ENCODE data around the gene RIMS3. TPM values are rescaled to one million over a fixed set of nuclear protein-coding genes. Genes with fewer than 3 reads are reported as not detected.

The RIMS3 gene
- polyA plus RNA-seq, 1 donor (not counting 4 experiments of a cell fraction or from before 2014, with no cell fraction given) = 1.7 TPM

DNA sequence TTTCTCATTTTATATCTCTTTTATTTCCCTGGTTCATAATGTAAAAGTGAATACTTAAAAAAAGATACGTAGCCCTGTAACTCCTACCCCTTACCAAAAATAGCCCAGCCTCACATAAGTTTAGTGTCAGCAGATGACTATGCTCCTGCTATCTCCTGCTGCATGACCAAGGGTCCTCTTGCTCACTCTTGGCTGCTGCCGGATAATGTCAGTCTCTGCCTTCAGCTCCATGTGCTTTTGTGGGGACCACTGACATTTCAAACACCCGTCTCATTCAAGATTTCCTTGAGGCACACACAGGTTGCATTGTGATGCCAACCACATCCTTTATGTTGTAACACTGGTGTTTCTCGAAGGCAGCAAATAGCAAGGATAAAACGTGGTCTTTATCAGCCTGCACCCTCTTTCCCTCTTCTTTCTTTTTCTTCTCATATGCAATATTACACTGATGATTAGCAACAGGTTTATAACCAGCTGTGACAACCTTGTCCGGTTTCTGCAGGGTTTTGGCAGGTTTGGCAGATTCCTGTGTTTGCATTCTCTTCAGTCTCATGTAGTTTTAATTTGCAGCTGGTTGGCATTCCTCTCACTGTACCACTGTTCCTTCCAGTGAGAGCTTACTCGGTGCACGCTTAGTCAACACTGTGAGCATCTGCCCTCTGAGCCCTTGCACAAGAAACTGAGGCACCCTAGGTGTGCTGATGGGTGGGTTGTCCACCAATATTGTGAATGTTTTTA is 71.9 kb downstream of the RIMS3 start:
- FAIRE-seq = no peak

DNA sequence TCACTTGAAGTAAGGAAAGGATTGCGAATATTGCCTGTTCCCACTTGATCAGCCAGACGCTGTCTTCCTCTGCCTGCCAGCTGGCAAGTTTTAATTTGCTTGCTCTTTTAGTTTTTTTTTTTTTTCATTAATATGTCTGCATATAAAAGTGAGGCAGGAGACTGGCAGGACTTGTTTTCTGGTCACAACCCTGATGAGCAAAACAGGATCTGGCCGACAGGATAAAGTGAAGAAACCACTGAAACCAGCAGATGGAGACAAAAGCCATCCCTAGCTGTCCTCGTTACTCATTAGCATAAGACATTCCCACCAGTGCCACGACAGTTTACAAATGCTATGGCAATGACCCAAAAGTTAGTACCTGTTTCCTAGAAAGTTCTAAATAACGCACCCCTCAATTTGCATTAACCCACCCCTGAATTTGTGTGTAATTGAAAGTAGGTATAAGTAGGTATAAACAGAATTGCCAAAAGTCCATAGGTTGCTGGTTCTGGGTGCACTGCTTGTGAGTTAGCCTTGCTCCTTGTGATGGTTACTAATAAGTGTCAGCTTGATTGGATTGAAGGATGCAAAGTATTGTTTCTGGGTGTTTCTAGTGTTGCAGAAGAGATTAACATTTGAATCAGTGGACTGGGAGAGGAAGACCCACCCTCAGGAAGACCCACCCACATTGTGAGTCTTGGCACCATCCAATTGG is 73.2 kb downstream of the RIMS3 start:
- Histone ChIP-seq H3K4me3 (ENCODE audit: control insufficient read depth in 2 of 3, extremely low read depth in 1 of 3, insufficient read depth in 2 of 3, low read depth in 1 of 3, low read length in 3 of 3) (no peak overlapping the region), H3K9me1 (ENCODE audit: control insufficient read depth, extremely low read depth, insufficient read depth, low read length) (no peaks in the 10 kb centered on the region), H3K36me3 (ENCODE audit: control insufficient read depth in 2 of 2, extremely low read depth in 1 of 2, insufficient read depth in 2 of 2, low read length in 2 of 2) (no peaks in the 10 kb centered on the region), H3K27ac (ENCODE audit: control insufficient read depth, insufficient read depth, low read length) (no peak overlapping the region), H3K9ac (ENCODE audit: control insufficient read depth, extremely low read depth, insufficient read depth, low read length) (no peak overlapping the region), H3K9me3 (ENCODE audit: control insufficient read depth, low read depth, low read length) (no peaks in the 10 kb centered on the region), H2AFZ (ENCODE audit: control insufficient read depth, low read length) (no peak overlapping the region), H3K27me3 (ENCODE audit: control insufficient read depth, extremely low read depth, insufficient read depth, low read length) (no peaks in the 10 kb centered on the region), H3K4me1 (ENCODE audit: control insufficient read depth, extremely low read depth, insufficient read depth, low read length) (no peaks in the 10 kb centered on the region), H3K79me2 (ENCODE audit: control insufficient read depth, insufficient read depth, low read length) (no peaks in the 10 kb centered on the region), H3K4me2 (ENCODE audit: control insufficient read depth, extremely low read depth, insufficient read depth, low read depth, low read length) (no peak overlapping the region), H4K20me1 (ENCODE audit: control insufficient read depth, extremely low read depth, insufficient read depth, low read length) (no peaks in the 10 kb centered on the region)
- dilution Hi-C loops (cut with MboI; ENCODE audit: extremely low pct_ligation_motif_present, low sequenced_read_pairs) = no loop called here
- DNase-seq (ENCODE audit: low read depth, low spot score) = no peak
- no peak for TF ChIP-seq EZH2 (IDR thresholded peaks at IDR 0.05; ENCODE audit: low read length)
- TF ChIP-seq CTCF (optimal IDR thresholded peaks at IDR 0.05 in 1 of 3, IDR thresholded peaks at IDR 0.05 in 1 of 3, conservative IDR thresholded peaks at IDR 0.05 in 1 of 3; ENCODE audit: extremely low read depth in 1 of 3, insufficient read depth in 2 of 3, low read length in 3 of 3) = peak; percentile 54 to 75 (median 64)
- FAIRE-seq = peak; percentile 53

More for the DNA sequence above, 71.9 kb downstream of the RIMS3 start:
- H3K4me1 ChIP-seq (ENCODE audit: control insufficient read depth, extremely low read depth, insufficient read depth, low read length) = no peaks in the 10 kb centered on the region
- dilution Hi-C loops (cut with MboI; ENCODE audit: extremely low pct_ligation_motif_present, low sequenced_read_pairs) = no loop called here
- no peak overlapping the region for H3K4me3 ChIP-seq (ENCODE audit: control insufficient read depth in 2 of 3, extremely low read depth in 1 of 3, insufficient read depth in 2 of 3, low read depth in 1 of 3, low read length in 3 of 3)
- H2AFZ ChIP-seq (ENCODE audit: control insufficient read depth, low read length) = no peak overlapping the region
- no peaks in the 10 kb centered on the region for H3K9me3 ChIP-seq (ENCODE audit: control insufficient read depth, low read depth, low read length)
- no peak overlapping the region for H3K9ac ChIP-seq (ENCODE audit: control insufficient read depth, extremely low read depth, insufficient read depth, low read length)
- H3K36me3 ChIP-seq (ENCODE audit: control insufficient read depth in 2 of 2, extremely low read depth in 1 of 2, insufficient read depth in 2 of 2, low read length in 2 of 2) = no peaks in the 10 kb centered on the region
- TF ChIP-seq CTCF (optimal IDR thresholded peaks at IDR 0.05 in 1 of 3, IDR thresholded peaks at IDR 0.05 in 1 of 3, conservative IDR thresholded peaks at IDR 0.05 in 1 of 3; ENCODE audit: extremely low read depth in 1 of 3, insufficient read depth in 2 of 3, low read length in 3 of 3) (no peak), EZH2 (IDR thresholded peaks at IDR 0.05; ENCODE audit: low read length) (no peak)
- no peak for DNase-seq (ENCODE audit: low read depth, low spot score)
- H3K9me1 ChIP-seq (ENCODE audit: control insufficient read depth, extremely low read depth, insufficient read depth, low read length) = no peaks in the 10 kb centered on the region
- H4K20me1 ChIP-seq (ENCODE audit: control insufficient read depth, extremely low read depth, insufficient read depth, low read length) = no peaks in the 10 kb centered on the region
- no peaks in the 10 kb centered on the region for H3K27me3 ChIP-seq (ENCODE audit: control insufficient read depth, extremely low read depth, insufficient read depth, low read length)
- H3K27ac ChIP-seq (ENCODE audit: control insufficient read depth, insufficient read depth, low read length) = no peak overlapping the region
- no peak overlapping the region for H3K4me2 ChIP-seq (ENCODE audit: control insufficient read depth, extremely low read depth, insufficient read depth, low read depth, low read length)
- no peaks in the 10 kb centered on the region for H3K79me2 ChIP-seq (ENCODE audit: control insufficient read depth, insufficient read depth, low read length)

All from keratinocyte (primary cell).